NOMO-1 treated with DMSO at 0.1 percent for 48 hours (cell line): ENCODE measurements around the gene IL37.

Experiments
- DNase-seq: peaks from one replicate; lab custom pipeline; 2025; ENCODE audit not compliant: unreplicated experiment; lab: John Stamatoyannopoulos, UW

Gene IL37

DNA sequence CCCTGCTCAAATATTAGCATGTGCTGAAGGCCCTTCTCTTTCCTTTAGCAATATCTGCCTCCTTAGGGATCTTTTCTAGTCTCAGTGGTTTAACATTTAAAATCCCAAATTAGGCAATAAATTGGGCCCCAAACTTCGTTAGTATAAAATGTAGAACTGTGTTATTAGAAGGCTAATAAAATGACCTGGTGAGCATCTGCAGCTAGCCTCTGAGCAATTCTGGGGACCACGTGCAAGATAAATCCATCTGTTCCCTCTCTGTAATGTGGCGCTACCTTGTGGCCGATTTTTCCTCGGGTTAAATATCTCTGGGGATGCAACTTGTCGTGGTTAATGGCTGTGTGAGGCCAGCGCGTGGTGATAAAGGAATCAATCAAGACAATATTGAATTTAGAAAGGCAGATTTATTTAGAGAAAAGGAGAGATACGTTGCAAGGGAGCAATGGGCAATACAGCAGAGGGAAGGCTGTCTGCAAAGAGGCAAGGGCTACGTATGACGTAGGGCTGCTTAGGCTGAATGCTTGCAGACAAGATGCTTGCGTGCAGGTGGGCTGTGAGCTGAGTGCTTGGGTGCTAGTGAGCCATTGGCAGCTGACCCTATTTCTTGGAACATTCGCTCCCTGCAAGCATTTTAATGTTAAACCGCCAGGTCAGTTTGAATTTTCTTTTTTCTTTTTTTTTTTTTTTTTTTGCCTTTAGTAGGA lies 48.3 kb downstream of the IL37 start:
- no peak for DNase-seq

DNA sequence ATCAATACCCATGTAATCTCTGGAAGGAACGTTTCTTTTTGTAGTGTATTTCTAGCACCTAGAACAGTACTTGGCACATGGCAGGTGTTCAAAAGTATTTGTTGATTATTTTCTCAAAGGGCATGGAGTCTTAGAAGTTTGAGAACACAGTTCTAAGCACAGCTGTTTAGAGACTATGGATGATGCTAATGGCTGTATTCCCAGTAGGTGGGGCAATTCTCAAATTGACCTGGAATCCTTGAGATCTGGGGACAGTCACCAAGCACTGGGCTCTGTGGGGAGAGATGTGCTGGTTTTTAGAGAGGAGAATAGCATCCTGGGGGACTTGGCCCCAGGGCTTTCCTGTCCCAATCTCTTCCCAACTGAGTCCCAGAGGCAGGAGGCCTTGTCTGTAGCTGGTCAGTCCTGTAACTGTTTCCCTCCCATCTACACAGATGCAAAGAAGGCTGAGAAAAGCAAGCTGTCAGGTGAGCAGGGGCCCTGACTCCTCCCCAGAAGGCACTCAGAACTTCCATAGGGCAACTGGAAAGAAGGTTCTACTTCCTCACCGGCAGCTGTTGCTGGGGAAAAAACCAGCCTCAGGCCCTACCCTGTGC lies 49.4 kb downstream of the IL37 start:
- DNase-seq = no peak

DNA sequence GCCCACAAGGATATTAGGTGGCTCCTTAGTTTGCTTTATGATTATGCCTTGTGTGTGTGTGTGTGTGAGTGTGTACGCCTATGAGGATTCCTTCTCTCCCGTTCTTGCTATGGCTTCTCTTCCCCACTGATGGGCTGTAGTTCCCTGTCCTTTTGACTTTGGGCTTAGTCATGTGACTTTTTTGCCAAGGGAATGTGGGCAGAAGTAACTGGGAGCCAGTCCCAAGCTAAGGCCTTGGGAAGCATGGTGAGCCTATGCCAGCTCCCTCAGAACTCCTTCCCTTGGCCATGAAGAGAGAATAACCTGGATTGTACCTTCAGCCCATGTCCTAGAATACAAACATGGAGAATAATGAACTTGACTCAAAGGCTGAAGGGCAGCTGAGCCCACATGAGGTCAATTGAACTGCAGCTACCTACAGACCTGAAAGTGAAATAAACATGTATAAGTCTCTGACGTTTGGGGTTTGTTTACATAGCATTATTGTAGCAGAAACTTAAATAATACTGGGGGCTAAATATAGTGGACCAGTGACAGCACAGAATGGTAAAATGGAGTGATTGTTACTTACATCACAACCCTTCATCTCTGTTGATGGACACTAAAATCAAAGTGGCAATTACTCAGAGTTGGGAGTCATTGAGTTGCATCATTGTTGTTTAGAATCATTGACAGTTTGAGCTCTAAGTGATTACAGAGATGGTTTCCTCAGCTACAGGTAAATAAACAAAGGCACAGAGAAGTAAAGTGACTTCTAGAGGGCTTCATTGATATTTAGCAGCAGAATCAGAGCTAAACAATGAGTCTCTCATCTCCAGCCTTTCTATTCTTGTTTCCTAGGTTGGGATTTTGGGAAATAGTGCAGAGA lies 51.6 kb downstream of the IL37 start:
- DNase-seq = no peak

DNA sequence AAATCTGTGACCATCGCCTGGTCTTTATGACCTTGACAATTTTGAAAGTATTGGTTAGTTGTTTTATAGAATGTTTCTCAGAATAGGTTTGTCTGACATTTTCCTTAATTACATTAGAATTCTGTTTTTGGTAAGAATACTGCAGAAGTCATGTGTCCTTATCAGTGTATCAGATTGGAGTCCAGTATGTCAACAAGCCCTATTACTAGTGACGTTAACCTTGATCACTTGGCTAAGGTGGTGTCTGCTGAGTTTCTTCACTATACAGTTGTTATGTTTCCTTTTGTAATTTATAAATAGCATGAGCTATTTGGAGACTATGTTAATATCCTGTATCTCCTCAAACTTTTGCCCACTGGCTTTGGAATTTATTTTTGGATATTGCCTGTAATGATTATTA lies 56.1 kb downstream of the IL37 start:
- no peak for DNase-seq
